Stromal cell of bone marrow (primary cell): ENCODE results near the gene UBA5.
"Not testable (repeated sequence)": the region's sequence is repeated elsewhere in the genome, so short reads cannot be mapped to it uniquely, and the experiment has no call there.

Experiments used
- DNase-seq: peaks from one replicate; pipeline ENCODE4 v3.0.0-alpha.2; 2012; ENCODE audit warnings: low read depth

The UBA5 gene

GRCh38 chr3:132660052-132660810 lies at the start of gene UBA5:
Gene UBA5 (plus strand): TSS chr3:132660329. CDS start chr3:132660538, 209 bp downstream.
- DNase-seq: no peak

DNA sequence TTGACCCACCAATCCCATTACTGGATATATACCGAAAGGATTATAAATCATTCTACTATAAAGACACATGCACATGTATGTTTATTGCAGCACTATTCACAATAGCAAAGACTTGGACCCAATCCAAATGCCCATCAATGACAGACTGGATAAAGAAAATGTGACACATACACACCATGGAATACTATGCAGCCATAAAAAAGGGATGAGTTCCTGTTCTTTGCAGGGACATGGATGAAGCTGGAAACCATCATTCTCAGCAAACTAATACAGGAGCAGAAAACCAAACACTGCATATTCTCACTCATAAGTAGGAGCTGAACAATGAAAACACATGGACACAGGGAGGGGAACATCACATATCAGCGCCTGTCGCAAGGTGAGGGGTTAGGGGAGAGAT lies 44.8 kb upstream of the UBA5 start:
- not testable (repeated sequence) for DNase-seq

DNA sequence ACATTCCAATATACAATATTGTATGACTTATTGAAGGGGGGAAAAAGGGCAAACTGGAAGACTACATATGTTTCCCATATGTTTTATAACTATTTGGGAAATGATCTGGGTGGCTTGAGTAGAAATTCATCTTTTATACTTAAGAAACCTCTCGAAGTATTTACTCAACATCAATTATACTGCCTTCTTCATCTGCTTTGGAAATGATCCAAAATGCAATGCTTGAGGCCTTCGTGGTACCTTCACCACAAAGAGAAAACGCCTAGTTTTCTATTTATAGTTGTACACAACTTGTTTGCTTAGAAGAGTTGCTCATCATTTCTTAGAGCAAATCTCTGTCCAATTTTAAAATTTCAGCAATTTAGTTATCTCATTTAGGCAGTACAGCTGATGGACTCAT lies 44.2 kb upstream of the UBA5 start:
- no peak for DNase-seq

DNA sequence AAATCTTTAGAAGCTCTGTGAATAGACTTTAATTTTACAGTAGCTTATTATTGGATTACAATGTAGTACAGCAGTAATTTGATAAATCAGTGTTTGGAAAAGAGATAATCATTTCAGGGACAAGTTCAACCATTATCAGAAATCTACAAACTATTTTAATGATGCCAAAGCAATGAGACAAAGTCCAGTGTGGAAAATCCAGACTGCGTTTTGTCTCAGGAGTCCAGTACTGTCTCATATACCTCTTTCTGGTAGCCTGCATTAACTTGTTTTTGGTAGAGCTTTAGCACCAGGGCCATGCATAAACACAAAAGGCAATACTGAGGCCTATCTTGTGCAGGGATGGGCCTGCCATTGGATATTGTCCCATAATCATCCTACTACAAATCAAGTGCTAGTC lies 43.3 kb upstream of the UBA5 start:
- DNase-seq: no peak

DNA sequence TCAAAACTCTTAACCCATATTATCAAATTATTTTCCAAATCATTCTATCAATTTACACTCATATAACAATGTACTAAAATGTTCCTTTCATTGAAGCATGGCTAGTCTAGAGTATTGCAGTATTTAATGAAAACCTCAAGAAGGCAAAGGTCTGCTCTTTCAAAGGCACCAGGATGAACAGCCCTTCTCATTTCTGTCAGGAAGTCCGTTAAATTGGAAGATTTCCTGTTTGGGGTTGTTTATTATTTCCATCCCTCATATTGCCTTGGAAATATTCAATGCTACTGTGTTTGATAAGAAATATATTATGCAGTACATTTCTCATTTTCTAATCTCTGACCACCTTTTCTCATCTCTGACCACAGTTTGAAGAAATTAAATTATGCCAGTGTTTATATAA lies 38.0 kb upstream of the UBA5 start:
- no peak for DNase-seq

DNA sequence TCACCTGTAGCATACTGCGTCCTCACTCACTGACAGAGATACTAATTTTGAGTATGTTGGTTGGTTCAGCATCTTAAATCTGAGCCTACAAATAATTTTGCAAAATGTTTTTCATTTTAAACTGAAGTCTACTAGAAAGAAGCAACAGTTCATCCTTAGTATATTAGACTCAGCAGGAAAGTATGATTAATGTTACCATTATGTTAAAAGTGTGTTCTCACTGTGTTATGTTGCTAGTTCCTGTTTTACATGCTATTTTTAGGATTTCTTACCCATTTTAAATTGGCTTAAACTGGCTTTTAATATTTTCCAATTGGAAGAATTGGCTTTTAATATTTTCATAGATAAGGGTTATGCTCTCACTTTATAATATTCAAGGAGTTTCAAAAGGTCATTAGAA lies 37.4 kb upstream of the UBA5 start:
- no peak for DNase-seq

DNA sequence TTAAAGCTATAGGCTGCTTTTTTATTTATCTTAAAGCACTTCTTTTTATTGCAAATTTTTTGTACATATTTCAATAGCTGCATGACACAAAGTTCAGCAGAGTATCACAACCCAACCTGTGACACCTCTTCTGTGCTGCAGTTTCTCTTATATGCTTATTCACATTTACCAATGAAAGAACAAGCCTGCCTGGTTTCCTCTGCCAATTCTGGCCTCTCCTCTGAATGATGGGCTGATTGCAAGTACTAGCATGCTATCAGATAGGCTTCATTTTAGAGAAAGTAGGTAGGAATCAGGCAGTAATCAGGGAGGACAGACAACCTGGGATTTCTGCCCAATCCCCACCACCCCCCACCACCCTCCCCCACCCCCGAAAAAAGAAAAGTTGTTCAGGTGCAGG lies 36.5 kb upstream of the UBA5 start:
- DNase-seq: no peak

- DNase-seq: no peak
Observed at GRCh38 chr3:132624790-132625189, 35.3 kb upstream of the UBA5 start.

DNA sequence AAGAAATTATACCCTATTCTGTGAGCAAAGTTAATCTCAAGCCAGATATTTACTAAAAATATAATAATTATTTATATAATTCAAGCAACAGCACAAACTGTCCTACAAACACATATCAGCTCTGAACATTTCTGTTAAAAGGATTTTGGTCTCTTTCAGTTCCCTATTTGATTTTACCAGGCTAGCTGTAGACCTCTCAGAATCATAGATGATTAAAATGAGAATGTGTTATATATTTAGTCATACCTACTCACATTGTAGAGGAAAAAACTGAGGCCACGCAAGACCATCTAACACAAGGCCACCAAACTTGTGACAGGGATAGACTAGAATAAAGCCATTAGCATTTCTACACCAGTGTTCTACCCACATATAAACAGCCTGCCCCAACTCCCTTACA lies 34.5 kb upstream of the UBA5 start:
- no peak for DNase-seq

GRCh38 chr3:132626955-132627354 lies 33.2 kb upstream of the UBA5 start:
- no peak for DNase-seq

- no peak for DNase-seq
Observed at GRCh38 chr3:132628157-132628556, 32.0 kb upstream of the UBA5 start.

- peak; percentile 48 for DNase-seq
Observed at GRCh38 chr3:132629928-132630327, 30.2 kb upstream of the UBA5 start.

GRCh38 chr3:132630612-132631011 lies 29.5 kb upstream of the UBA5 start:
- DNase-seq: no peak

DNA sequence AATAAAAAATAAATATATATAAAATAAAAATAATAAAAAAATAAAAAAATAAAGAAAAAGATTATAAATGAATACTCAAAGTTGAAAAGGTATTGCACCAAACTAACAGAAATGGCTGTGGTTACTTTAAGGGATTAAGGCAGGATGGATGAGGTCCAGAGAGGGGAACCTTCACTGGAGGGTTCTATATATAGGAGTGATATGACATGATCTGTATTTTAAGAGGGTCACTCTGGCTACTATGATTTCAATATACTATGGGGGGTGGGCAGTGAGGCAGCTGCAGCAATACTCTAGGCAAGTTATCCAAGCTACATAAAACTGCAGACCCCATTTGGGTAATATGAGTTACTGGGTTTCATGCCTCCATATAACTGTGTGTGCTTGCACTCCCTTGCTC lies 25.1 kb upstream of the UBA5 start:
- no peak for DNase-seq

GRCh38 chr3:132637590-132637989 lies 22.5 kb upstream of the UBA5 start:
- DNase-seq: no peak

DNA sequence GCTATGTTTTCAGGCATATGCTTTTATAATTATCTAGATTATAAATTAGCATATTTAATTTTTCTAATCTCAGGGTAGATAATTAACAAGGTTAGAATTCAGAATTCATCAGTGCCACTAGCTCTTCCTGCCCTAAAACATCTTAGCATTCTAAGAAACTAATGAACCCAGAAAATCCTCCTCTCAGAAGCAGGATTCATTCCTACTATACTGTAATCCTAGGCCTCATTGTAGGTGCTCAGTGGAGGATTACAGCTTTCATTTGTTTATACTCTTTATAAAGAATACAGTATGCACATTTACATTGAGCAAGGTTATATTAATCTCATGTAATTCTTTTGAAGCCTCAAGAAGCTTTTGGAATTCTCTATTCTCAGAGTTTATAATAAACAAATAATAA lies 21.4 kb upstream of the UBA5 start:
- DNase-seq: no peak

- not testable (repeated sequence) for DNase-seq
Observed at GRCh38 chr3:132641427-132641826, 18.7 kb upstream of the UBA5 start.

DNA sequence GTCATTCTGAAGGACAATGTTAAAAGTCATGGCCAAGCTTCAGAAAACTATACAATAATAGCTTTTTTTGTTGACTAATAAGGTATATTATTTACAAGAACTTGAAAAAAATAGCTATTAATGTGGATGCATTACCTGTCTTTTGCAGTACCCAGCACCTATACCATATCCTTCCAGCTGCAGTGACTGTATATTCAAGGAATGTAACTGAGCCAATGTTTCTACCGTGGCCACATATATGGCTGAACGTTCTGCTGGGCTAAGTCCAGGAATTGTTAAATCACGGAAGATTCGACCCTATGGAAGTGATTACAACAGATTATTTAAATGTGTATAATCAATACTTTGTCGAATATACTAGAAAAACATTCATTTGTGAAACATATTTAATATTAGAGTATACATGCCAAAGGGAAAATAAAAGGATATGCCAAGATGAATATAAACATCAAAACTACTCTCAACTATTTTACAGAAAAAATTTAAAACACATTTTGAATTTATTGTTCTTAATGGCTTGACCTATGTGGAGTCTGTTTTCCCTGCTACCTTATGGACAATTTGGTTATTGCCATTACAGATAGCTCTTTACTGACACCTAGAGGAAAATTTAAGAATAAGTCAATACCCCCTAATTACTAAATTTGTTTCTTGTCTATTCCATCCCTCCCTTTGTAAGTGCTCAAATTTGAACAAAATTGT lies 18.1 kb upstream of the UBA5 start:
- DNase-seq: no peak

GRCh38 chr3:132642539-132642847 lies 17.6 kb upstream of the UBA5 start:
- no peak for DNase-seq

DNA sequence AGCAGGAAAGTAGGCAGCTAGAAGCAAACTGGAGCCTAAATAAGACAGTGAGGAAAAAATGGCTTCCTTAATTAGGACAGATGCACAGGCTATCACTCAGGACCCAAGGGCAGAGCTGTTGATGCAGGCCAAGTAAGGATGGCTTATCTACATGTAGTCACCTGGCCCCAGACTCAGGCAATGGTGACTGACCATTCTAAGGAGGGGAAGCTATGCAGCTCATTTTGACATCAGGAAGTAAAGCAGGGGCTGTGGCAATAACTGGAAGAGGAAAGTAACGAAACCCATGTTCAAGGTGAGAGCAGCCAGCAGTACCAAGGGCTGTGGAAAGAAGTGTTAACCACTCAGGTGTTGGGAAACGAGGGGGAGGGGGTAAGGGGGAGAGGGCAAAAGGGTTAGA lies 16.8 kb upstream of the UBA5 start:
- no peak for DNase-seq

- no peak for DNase-seq
Observed at GRCh38 chr3:132645058-132645457, 15.1 kb upstream of the UBA5 start.

DNA sequence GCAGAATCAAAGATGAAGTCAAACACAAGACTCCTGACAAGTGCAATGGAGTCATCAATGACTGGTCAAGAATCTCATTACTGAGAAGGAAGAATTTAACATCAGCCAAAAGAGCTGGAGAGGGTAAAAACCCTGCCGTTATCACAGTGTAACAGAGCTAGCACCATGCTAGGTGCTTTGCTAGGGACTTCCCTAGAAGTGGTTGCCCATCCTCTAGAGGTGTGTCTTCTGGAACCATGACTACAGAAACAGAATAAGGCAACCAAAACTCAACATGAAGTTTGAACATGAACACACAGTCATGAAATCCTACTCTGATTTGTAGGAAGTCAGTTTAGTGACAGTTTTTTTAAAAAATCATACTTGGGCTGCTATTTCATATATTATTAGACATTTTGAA lies 10.0 kb upstream of the UBA5 start:
- DNase-seq: no peak

GRCh38 chr3:132652640-132653270 lies 7.4 kb upstream of the UBA5 start:
- DNase-seq: peak; percentile 52

- no peak for DNase-seq
Observed at GRCh38 chr3:132654190-132654589, 5.9 kb upstream of the UBA5 start.
